Mesenchymal stem cell (in vitro differentiated cells and primary cell): ENCODE results near the gene DYNC1H1. TPM values are rescaled to one million over a fixed set of nuclear protein-coding genes. Genes with fewer than 3 reads are reported as not detected.

Experiments used
- DNase-seq: peaks from one replicate; pipeline ENCODE4 v3.0.0-alpha.2; 2013
- H2AFZ ChIP-seq: one replicate; pipeline ENCODE4 v1.6.1; 2013; ENCODE audit warnings: low read depth, mild to moderate bottlenecking, control low read depth, inconsistent platforms, low read length, moderate library complexity
- H2AK5ac ChIP-seq: 2 replicates; pipeline ENCODE4 v1.6.1; 2013; ENCODE audit warnings: low read length, moderate library complexity, mild to moderate bottlenecking, inconsistent platforms; ENCODE audit not compliant: severe bottlenecking
- H2BK120ac ChIP-seq: one replicate; pipeline ENCODE4 v1.6.1; 2013; ENCODE audit warnings: low read depth, mild to moderate bottlenecking, inconsistent platforms, low read length, moderate library complexity
- H2BK12ac ChIP-seq, 2 experiments: one replicate each; pipeline ENCODE4 v1.6.1; 2013; ENCODE audit warnings: inconsistent platforms in 2 of 2, low read length in 2 of 2, mild to moderate bottlenecking in 2 of 2, moderate library complexity in 2 of 2, control low read depth in 1 of 2
- H2BK15ac ChIP-seq: one replicate; pipeline ENCODE4 v1.6.1; 2013; ENCODE audit warnings: mild to moderate bottlenecking, low read depth, inconsistent platforms; ENCODE audit not compliant: poor library complexity, severe bottlenecking
- H2BK5ac ChIP-seq: 2 replicates; pipeline ENCODE4 v1.6.1; 2013; ENCODE audit warnings: low read depth, mild to moderate bottlenecking, low read length, control low read depth, inconsistent platforms; ENCODE audit not compliant: poor library complexity, severe bottlenecking
- H3K14ac ChIP-seq, 2 experiments: one replicate each; pipeline ENCODE4 v1.6.1; 2013; ENCODE audit warnings: inconsistent platforms in 2 of 2, low read length in 2 of 2, control low read depth in 1 of 2, mild to moderate bottlenecking in 1 of 2, moderate library complexity in 1 of 2
- H3K18ac ChIP-seq, 2 experiments: one replicate each; pipeline ENCODE4 v1.6.1; 2013; ENCODE audit warnings: inconsistent platforms in 2 of 2, low read length in 2 of 2, control low read depth in 1 of 2, low read depth in 1 of 2, mild to moderate bottlenecking in 1 of 2
- H3K23ac ChIP-seq, 2 experiments: one replicate each; pipeline ENCODE4 v1.6.1; 2013; ENCODE audit warnings: inconsistent platforms in 2 of 2, low read length in 2 of 2, mild to moderate bottlenecking in 2 of 2, moderate library complexity in 2 of 2, control low read depth in 1 of 2
- H3K27ac ChIP-seq: 2 replicates; pipeline ENCODE4 v1.5.1; 2013; ENCODE audit warnings: mild to moderate bottlenecking, moderate library complexity, low read length, control low read depth, inconsistent platforms; ENCODE audit not compliant: poor library complexity, severe bottlenecking
- H3K27me3 ChIP-seq, 2 experiments: 2 replicates each; pipeline versions ENCODE4 v1.6.1 to v1.7.0; 2013; ENCODE audit warnings: low read length in 2 of 2, mild to moderate bottlenecking in 2 of 2, moderate library complexity in 2 of 2, control low read depth in 1 of 2, inconsistent platforms in 1 of 2; ENCODE audit not compliant: control insufficient read depth in 1 of 2, insufficient read depth in 1 of 2
- H3K36me3 ChIP-seq, 2 experiments: 2 replicates each; pipeline versions ENCODE4 v1.6.1 to v1.7.0; 2013; ENCODE audit warnings: low read length in 2 of 2, control low read depth in 1 of 2, inconsistent platforms in 1 of 2, low read depth in 1 of 2, mild to moderate bottlenecking in 1 of 2; ENCODE audit not compliant: insufficient read depth in 2 of 2, control insufficient read depth in 1 of 2
- H3K4ac ChIP-seq, 2 experiments: one replicate each; pipeline ENCODE4 v1.6.1; 2013; ENCODE audit warnings: inconsistent platforms in 2 of 2, low read length in 2 of 2, mild to moderate bottlenecking in 2 of 2, moderate library complexity in 2 of 2, control low read depth in 1 of 2, low read depth in 1 of 2
- H3K4me1 ChIP-seq: 2 replicates; pipeline ENCODE4 v1.6.1; 2013; ENCODE audit warnings: low read depth, low read length, control low read depth; ENCODE audit not compliant: control insufficient read depth, insufficient read depth
- H3K4me2 ChIP-seq: 2 replicates; pipeline ENCODE4 v1.6.1; 2013; ENCODE audit warnings: low read length, mild to moderate bottlenecking, inconsistent platforms; ENCODE audit not compliant: poor library complexity, severe bottlenecking
- H3K4me3 ChIP-seq, 2 experiments: 2 replicates each; pipeline versions ENCODE4 v1.5.1 to v1.7.0; 2013; ENCODE audit warnings: low read length in 2 of 2, mild to moderate bottlenecking in 2 of 2, control low read depth in 1 of 2, low read depth in 1 of 2; ENCODE audit not compliant: insufficient read depth in 1 of 2
- H3K79me1 ChIP-seq: replicated peaks from 2 replicates; pipeline ENCODE4 v1.6.1; 2013; ENCODE audit warnings: mild to moderate bottlenecking, control low read depth, low read length, inconsistent platforms; ENCODE audit not compliant: poor library complexity, severe bottlenecking
- H3K9ac ChIP-seq: 2 replicates; pipeline ENCODE4 v1.7.0; 2013; ENCODE audit warnings: mild to moderate bottlenecking, low read length, moderate library complexity
- H3K9me3 ChIP-seq: 2 replicates; pipeline ENCODE4 v1.7.0; 2013; ENCODE audit warnings: mild to moderate bottlenecking, low read length; ENCODE audit not compliant: control insufficient read depth
- H4K8ac ChIP-seq: one replicate; pipeline ENCODE4 v1.6.1; 2013; ENCODE audit warnings: inconsistent platforms, mild to moderate bottlenecking, low read length, moderate library complexity
- H4K91ac ChIP-seq: one replicate; pipeline ENCODE4 v1.6.1; 2013; ENCODE audit warnings: mild to moderate bottlenecking, low read length, inconsistent platforms
- WGBS: methylation state at CpG from one replicate; pipeline ENCODE4 v1.1.7; 2013; ENCODE audit warnings: mixed read lengths; 5-methylcytosine and 5-hydroxymethylcytosine counted together
- polyA plus RNA-seq, 2 experiments: library from polyadenylated mRNA; stranded (reverse); fragments of 200-250 nt; gene quantifications; one replicate each; pipeline ENCODE4 v1.2.3, GENCODE V29; 2013

DYNC1H1 gene
- 97.7 TPM for polyA plus RNA-seq (2013, experiment 1 of 2)
- 90.8 TPM for polyA plus RNA-seq (2013, experiment 2 of 2)

DNA sequence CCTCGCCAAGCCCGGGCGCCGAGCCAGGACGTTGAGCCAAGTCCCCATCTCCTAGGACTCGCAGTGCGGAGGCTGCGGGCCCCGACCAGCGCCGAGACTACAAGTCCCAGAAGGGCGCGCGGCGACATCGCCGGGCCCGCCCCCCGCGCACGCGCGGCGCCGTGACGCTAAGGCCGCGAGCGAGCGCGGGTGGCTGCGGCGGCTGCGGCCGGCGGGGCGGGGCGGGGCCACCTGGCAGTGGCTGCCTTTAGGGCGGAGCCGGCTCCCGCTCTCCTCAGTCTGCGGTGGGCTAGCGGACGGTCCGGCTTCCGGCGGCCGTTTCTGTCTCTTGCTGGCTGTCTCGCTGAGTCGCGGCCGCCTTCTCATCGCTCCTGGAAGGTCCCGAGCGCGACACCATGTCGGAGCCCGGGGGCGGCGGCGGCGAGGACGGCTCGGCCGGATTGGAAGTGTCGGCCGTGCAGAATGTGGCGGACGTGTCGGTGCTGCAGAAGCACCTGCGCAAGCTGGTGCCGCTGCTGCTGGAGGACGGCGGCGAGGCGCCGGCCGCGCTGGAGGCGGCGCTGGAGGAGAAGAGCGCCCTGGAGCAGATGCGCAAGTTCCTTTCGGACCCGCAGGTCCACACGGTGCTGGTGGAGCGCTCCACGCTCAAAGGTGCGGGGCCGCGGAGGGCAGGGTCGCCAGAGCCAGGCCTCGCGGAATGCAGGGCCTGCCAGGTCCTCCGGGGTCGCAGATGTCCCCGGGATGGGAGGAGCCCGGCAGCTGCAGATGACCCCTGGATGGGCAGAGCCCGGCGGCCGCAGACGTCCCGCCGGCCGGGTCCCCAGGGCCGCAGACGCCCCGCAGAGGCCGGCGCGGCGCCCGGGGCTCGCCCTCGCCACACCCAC, at the start of gene DYNC1H1:
Gene DYNC1H1, plus strand, starts transcription at position 277 of the 884 bp plus-strand sequence. Its CDS starts 119 bp downstream, at position 396.
- H3K4me1 ChIP-seq, result peaks cover 27% of the 10 kb centered on the region
- H3K4me2 ChIP-seq, result peak within 1 kb of the TSS; percentile 88
- H3K36me3 ChIP-seq, result peaks cover 10 to 11% of the 10 kb centered on the region in 2 experiments
- under 1% methylated on average over 96 of the region's 115 CpGs for WGBS
- H3K79me1 ChIP-seq, result peaks cover 9% of the 10 kb centered on the region
- H3K9ac ChIP-seq, result peak within 1 kb of the TSS; percentile 99
- peak within 1 kb of the TSS; percentile 63 to 100 for H3K23ac ChIP-seq
- peak within 1 kb of the TSS; percentile 88 for H2BK15ac ChIP-seq
- H3K18ac ChIP-seq, result peak within 1 kb of the TSS; percentile 91 to 100
- peak within 1 kb of the TSS; percentile 98 for H4K91ac ChIP-seq
- H2BK120ac ChIP-seq, result peak within 1 kb of the TSS; percentile 81
- peak within 1 kb of the TSS; percentile 87 to 89 for H3K14ac ChIP-seq
- H3K4me3 ChIP-seq, result peak within 1 kb of the TSS; percentile 94 to 99
- peak; percentile 89 for DNase-seq
- H2BK5ac ChIP-seq, result peak within 1 kb of the TSS; percentile 79
- H3K9me3 ChIP-seq, result no peaks in the 10 kb centered on the region
- no peaks in the 10 kb centered on the region for H3K27me3 ChIP-seq
- H4K8ac ChIP-seq, result peak within 1 kb of the TSS; percentile 89
- H2AK5ac ChIP-seq, result peak within 1 kb of the TSS; percentile 23
- peak within 1 kb of the TSS; percentile 92 to 94 for H2BK12ac ChIP-seq
- peak within 1 kb of the TSS; percentile 83 for H2AFZ ChIP-seq
- H3K4ac ChIP-seq, result peak within 1 kb of the TSS; percentile 99 to 100
- H3K27ac ChIP-seq, result peak within 1 kb of the TSS; percentile 61

DNA sequence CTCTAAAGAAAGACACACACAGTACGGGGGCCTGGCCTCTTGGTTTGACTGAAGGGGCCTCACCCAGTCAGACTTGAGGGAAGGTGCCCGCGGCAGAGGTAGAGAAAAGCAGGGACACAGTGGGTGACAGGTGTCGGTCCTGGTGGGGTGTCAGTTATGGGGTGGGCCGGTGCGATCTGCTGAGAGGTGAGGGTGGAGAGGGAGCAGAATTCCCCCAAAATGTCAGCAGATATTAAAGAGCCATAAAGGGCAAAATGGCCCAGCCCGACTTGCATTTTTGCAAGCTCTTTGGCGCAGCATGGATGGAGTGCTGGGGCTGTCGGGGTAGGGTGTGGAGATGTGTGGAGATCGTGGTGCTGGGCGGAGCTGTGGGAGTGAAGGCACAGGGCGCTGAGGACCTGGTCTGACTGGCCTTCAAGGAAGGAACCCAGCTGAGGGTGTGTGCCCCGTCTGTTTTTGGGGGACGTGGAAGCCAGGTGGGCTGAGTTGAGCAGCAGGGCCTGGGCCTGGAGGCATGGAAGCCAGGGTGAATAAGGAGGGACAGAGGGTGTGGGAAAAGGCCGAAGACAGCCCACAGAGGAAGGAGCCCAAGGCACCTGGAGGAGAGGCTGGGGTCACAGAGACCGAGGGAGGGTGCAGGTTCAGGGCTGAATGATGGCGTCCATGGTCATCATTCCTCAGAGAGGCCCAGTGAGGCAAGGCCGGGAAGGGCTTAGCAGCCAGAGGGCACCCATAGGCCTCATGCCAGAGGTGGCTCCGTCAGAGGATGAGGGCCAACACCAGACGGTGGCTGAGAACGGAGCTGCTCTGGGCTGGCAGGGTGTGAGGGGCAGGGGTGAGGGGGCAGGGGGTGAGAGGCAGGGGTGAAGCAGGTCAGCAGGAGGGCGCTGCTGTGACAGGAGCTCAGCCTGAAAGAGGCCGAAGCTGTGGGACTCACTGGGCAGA, 48.2 kb upstream of the DYNC1H1 start:
- no peak for DNase-seq
- Histone ChIP-seq H2AFZ (no peak overlapping the region), H3K9ac (no peak overlapping the region), H2BK120ac (no peak overlapping the region), H3K4me1 (peaks cover 13% of the 10 kb centered on the region), H3K14ac (no peak overlapping the region), H3K27ac (no peak overlapping the region), H2BK5ac (no peak overlapping the region), H3K4me2 (no peak overlapping the region), H3K23ac (no peak overlapping the region), H3K4me3 (no peak overlapping the region), H3K36me3 (peaks cover 35 to 47% of the 10 kb centered on the region in 2 experiments), H4K8ac (peak overlapping the region; percentile 27), H3K9me3 (no peaks in the 10 kb centered on the region), H3K79me1 (peaks cover 19% of the 10 kb centered on the region), H2BK15ac (no peak overlapping the region), H2AK5ac (no peak overlapping the region), H3K18ac (no peak overlapping the region), H4K91ac (no peak overlapping the region), H3K4ac (no peak overlapping the region), H2BK12ac (no peak overlapping the region), H3K27me3 (no peaks in the 10 kb centered on the region)
- 94% methylated on average over 20 of the region's 23 CpGs for WGBS

DNA sequence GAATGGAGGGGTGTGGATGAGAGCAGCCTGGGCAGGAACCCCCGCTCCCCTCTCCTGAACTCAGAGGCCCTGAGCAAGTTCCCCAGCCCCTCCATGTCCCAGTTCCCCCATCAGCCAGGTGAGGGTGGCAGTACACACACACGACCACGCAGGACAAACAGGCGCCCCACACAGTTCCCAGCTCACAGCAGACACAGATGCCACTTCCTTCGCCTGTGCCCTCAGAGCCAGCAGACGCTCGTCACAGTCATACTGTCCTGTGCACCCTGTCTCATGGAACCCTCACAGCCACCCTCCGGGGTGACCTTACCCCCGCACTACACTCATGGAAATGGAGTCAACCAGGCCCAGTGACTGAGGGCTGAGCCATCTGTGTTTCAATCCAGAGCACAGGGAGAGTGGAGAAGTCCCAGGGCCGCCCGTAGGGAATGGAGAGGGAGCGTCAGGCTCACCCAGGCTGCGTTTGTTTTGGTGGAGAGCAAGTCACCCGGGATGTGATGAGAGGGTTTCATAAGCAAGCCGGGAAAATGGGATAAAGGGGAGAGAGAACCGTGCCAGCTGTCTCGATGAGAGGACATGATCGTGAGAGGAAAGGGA, 47.5 kb upstream of the DYNC1H1 start:
- Histone ChIP-seq H3K4me1 (peaks cover 13% of the 10 kb centered on the region), H2AFZ (no peak overlapping the region), H2BK120ac (no peak overlapping the region), H3K4me2 (no peak overlapping the region), H3K18ac (no peak overlapping the region), H3K9ac (peak overlapping the region; percentile 41), H3K27me3 (no peaks in the 10 kb centered on the region), H4K8ac (no peak overlapping the region), H3K23ac (no peak overlapping the region), H3K14ac (no peak overlapping the region), H2AK5ac (no peak overlapping the region), H3K79me1 (peaks cover 17% of the 10 kb centered on the region), H3K4ac (no peak overlapping the region), H2BK12ac (no peak overlapping the region), H2BK15ac (no peak overlapping the region), H4K91ac (no peak overlapping the region), H3K27ac (no peak overlapping the region), H3K4me3 (peak overlapping the region in 1 of 2 experiments; percentile 31), H3K36me3 (peaks cover 39 to 43% of the 10 kb centered on the region in 2 experiments), H2BK5ac (no peak overlapping the region), H3K9me3 (no peaks in the 10 kb centered on the region)
- WGBS, result 87% methylated on average over 18 of the region's 18 CpGs
- no peak for DNase-seq
